ENCODE data around the gene TOPAZ1. TPM values are rescaled to one million over a fixed set of nuclear protein-coding genes. Genes with fewer than 3 reads are reported as not detected.

TOPAZ1 gene
- total RNA-seq, 1 experiment from 2014 or later = not detected

GRCh38 chr3:44365952-44366351, 124.3 kb downstream of the TOPAZ1 start:
- H3K36me3 Mint-ChIP-seq (ENCODE audit: insufficient read depth in 1 of 3, low read depth in 3 of 3) = peaks cover 0 to 11% (median 10%) of the 10 kb centered on the region in 3 experiments; a peak in 5 of 7 replicates
- H3K9ac ChIP-seq (ENCODE audit: extremely low read depth, insufficient read length, low read length) = no peak overlapping the region
- H3T11ph ChIP-seq (ENCODE audit: low read length) = no peak overlapping the region
- no peak overlapping the region for H2BK120ac ChIP-seq (ENCODE audit: low read depth, low read length, poor library complexity, severe bottlenecking)
- no peak overlapping the region for H3K23ac ChIP-seq (ENCODE audit: insufficient read length, low read depth, low read length)
- no peak overlapping the region for H2AFZ ChIP-seq (ENCODE audit: low read length)
- H2BK12ac ChIP-seq (ENCODE audit: insufficient read length, low read depth, low read length) = no peak overlapping the region
- no peaks in the 10 kb centered on the region for H3K79me1 ChIP-seq (ENCODE audit: insufficient read depth, low read depth, low read length, poor library complexity, severe bottlenecking)
- no peak overlapping the region for H3K4ac ChIP-seq (ENCODE audit: low read depth, low read length)
- TF ChIP-seq CTCF (conservative IDR thresholded peaks at IDR 0.05) = no peak
- H3K27me3 ChIP-seq (ENCODE audit: insufficient read depth, low read length) = no peaks in the 10 kb centered on the region
- no peak overlapping the region for H3K14ac ChIP-seq (ENCODE audit: insufficient read depth, low read length)
- peaks cover 11 to 12% of the 10 kb centered on the region in 2 experiments for H3K4me1 Mint-ChIP-seq
- no peak overlapping the region for H3K27ac Mint-ChIP-seq
- H4K8ac ChIP-seq (replicated peaks; ENCODE audit: insufficient read length, low read depth, low read length) = no peak overlapping the region
- H3K23me2 ChIP-seq (ENCODE audit: insufficient read length, low read depth, low read length, poor library complexity, severe bottlenecking) = no peaks in the 10 kb centered on the region
- no peaks in the 10 kb centered on the region for H3K9me3 ChIP-seq (ENCODE audit: control insufficient read depth, low read depth, low read length)
- no peaks in the 10 kb centered on the region for H3K9me3 Mint-ChIP-seq
- no peak overlapping the region for H4K91ac ChIP-seq (ENCODE audit: insufficient read length, low read depth, low read length)
- no peak overlapping the region for H4K5ac ChIP-seq (ENCODE audit: insufficient read length, low read depth, low read length)
- H2BK5ac ChIP-seq (ENCODE audit: insufficient read length, low read length) = no peak overlapping the region
- H2BK15ac ChIP-seq (ENCODE audit: low read depth, low read length) = no peak overlapping the region
- no peak overlapping the region for H3K4me2 ChIP-seq (ENCODE audit: insufficient read depth, insufficient read length, low read length)
- no peak overlapping the region for H2BK20ac ChIP-seq (ENCODE audit: low read depth, low read length, poor library complexity, severe bottlenecking)
- no peak overlapping the region for H2AK5ac ChIP-seq (ENCODE audit: insufficient read length, low read length)
- H3K18ac ChIP-seq (ENCODE audit: insufficient read length, low read depth, low read length) = no peak overlapping the region
- H3K79me2 ChIP-seq (ENCODE audit: insufficient read depth, low read length) = no peaks in the 10 kb centered on the region
- no peaks in the 10 kb centered on the region for H4K20me1 ChIP-seq (ENCODE audit: control insufficient read depth, insufficient read depth, insufficient read length)
- H3K56ac ChIP-seq (ENCODE audit: insufficient read length, low read depth, low read length) = no peak overlapping the region
- H3K4me1 ChIP-seq (ENCODE audit: insufficient read depth, low read length) = no peaks in the 10 kb centered on the region
- H3K4me3 Mint-ChIP-seq = no peak overlapping the region
- no peak for DNase-seq
- H3K27me3 Mint-ChIP-seq (ENCODE audit: low read depth) = no peaks in the 10 kb centered on the region
- WGBS (ENCODE audit: extremely low coverage, insufficient read length, low lambda C conversion rate) = no CpG with 5 or more reads among the region's 1 CpG
- H3K27ac ChIP-seq (ENCODE audit: insufficient read length, low read depth, low read length) = no peak overlapping the region
